NK-92 treated with Interleukin-12 subunit alpha and Interleukin-12 subunit beta, amount 100 ng/mL, for 24 hours (cell line): ENCODE data around the gene BRWD1.

ENCODE experiments used
- DNase-seq: peaks from one replicate; lab custom pipeline; 2025; lab: John Stamatoyannopoulos, UW

BRWD1 gene

DNA sequence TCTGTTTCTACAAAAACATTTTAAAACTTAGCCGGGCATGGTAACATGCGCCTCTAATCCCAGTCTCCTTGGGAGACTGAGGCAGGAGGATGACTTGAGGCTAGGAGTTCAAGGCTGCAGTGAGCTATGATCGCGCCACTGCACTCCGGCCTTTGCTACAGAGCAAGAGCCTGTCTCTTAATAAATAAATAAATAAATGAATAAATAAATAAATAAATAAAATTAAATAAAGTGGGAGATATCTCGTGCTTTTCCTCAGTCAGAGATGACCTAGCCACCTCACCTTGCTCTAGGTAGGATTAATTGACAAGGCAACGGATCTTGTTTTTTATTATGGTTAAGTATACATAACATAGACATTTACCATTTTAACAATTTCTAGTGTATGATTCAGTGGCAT lies 14.3 kb upstream of the BRWD1 start:
- DNase-seq: no peak

DNA sequence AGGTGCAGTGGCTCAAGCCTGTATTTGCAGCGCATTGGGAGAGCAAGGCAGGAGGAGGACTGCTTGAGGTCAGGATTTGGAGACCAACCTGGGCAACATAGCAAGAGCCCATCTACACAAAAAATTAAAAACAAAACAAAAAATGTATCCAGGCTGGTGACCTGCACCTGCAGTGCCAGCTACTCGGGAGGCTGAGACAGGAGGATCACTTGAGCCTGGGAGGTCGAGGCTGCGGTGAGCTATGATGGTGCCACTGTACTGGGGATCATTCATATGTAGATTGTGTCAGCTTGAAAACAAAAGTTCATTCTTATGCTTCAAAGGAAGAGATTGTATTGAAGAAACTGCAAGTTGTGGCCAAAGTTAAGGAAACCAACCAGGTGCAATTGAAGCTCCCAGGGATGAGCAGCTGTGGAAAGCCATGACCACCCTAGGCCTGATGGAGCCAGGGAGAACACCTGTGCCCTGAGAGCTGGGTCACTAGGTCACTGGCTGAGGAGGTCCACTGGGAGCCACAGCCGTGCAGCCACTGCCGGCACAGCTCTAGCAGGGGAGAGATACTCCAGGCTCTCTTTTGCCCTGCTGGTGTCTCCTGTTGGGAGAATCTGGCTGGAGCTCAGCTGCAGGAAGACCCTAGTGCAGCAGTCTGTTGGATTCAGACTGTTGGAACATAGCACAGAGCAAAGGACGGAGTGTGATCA lies 13.3 kb upstream of the BRWD1 start:
- DNase-seq: no peak

DNA sequence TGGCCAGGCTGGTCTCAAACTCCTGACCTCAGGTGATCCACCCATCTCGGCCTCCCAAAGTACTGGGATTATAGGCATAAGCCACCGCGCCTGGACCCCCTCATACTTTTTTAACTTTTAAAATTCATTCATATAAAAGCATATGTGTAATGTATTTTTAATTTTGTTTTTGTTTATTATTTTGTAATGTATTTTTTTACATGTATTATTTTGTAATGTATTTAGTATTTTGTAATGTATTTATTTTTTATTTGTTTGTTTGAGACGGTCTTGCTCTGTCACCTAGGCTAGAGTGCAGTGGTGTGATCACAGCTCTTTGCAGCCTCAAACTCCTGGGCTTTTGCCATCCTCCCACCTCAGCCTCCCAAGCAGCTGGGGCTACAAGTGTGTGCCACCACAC lies 12.0 kb upstream of the BRWD1 start:
- no peak for DNase-seq

DNA sequence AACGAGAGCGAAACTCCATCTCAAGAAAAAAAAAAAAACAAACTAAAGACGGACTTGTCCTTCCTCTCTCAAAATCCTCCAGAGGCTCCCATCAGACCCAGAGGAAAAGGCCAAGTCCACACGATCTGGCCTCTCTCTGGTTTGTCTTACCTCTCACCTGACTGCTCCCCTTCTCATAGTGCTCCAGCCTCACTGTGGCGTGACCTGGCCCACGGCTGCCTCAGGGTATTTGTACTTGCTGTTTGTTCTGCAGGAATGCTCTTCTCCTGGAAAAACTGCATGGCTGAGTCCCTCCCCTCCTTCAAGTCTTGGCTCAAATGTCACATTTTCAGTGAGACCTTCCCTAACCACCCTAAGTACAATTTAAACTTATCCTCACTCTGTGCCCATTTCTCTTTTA lies 8.0 kb upstream of the BRWD1 start:
- no peak for DNase-seq

DNA sequence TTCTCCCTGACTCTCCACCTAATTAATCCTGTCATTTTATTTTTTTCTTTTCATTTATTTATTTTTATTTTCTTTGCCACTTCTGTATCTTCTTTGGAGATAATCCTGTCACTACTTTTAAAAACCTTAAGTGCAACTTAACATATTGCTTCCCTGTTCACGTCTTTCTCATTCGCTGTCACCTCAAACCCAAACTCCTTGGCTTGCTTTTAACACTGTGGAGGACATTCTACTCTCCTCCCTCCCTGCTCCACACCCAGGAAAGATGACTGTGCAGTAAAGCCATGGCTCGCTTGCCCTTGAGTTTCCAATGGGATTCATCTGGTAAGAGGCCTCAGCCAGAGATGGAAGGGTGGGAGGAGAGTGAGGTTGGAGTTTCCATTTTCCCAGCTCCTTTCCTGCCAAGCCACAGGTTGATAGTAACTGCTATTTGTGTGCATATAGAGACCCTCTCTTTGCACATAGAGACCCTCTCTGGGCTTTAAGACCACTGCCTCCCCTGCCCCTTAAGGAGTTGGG lies 6.4 kb upstream of the BRWD1 start:
- no peak for DNase-seq

DNA sequence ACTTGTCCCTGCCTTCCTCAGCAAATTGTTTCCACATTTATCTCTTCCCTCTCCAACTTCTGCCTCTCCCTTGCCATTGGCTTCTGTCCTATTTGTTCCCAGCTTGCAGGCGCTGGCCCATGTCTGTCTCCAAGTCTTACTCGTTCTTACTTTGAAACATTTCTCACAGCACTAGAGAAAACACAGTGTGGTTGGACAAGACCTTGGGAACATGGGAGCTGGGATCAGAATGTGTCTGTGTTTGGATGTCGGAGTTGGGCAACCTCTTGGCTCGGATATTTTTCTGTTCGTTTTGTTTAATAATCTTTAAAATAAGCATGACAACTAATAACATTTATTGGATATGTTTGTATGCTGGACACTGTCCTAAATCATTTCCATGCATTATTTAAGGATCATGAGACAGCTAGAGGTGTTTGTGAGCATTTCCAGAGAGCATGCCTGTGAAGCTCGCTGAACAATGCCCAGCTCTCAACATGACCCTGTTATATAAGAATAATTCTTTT lies 5.9 kb upstream of the BRWD1 start:
- no peak for DNase-seq

DNA sequence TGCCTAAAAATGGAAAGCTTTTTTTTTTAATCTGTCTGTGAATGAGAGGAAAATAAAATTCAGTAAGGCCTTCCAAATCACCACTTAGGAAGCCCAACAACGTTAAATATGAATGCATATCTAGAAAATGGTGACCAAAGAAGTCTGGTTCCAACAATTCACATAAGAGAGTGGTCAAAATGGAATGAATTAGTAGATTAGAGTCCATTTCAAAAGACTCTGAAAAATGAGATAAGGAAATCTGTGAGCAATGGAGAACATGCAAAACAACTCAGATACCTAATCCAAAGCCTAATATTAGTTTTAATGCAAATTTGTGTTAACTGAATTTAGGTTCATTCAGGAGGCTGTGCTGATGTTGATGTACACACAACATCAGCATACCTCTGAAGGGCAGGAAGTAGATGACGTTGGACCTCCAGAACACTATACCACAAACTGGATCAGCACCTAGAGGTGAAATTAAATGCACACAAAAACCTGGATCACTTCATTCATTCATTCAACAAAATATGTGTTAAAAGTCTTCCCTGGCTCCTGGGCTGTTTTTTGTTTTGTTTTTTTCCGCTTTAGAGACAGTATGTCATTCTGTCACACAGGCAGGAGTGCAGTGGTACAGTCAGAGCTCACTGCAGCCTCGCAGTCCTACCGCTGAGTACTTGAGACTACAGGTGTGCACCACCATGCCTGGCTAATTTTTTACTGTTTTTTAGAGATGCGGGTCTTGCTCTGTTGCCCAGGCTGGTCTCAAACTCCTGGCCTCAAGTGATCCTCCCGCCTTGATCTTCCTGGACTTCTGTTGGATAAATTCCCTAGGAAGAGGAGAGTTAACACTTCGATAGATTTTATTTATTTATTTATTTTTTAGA lies 4.9 kb upstream of the BRWD1 start:
- no peak for DNase-seq

DNA sequence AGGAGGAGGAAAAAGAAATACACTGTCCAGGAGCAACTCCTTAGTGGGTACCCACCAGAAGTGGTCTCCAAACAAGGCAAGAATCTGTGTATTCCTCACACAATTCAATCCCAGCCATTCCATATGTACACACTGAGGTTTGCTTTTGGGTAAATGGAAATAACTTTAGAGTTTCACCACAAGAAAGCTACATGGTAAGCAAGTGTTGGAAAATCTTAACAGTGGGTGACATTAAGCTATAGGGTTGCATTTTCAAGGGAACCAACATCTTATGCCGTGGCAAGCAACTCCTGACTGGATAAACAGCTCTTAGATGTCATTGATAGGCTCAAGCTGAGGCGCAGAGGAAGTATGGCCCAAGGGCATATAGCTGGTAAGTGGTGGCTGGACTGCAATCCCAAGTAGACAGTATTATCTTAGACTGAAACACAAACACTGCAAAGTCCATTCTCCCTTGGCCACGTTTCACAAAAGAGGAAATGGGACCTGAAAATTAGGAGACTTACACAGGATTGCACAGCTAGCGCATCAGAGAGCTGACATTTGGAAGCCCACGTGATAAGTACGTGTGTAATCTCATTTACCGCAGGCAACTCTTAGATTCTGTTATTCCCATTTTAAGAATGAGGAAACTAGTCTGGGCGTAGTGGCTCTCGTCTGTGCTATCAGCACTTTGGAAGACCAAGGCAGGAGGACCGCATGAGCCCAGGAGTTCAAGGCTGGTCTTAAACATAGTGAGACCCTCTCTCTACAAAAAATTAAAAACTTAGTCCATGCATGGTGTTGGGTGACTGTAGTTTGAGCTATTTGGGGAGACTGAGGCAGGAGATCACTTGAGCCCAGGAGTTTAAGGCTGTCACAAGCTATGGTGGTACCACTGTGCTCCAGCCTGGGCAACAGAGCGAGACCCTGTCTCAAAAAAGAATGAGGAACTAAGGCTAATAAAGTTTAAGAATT lies 4.0 kb upstream of the BRWD1 start:
- DNase-seq: no peak

DNA sequence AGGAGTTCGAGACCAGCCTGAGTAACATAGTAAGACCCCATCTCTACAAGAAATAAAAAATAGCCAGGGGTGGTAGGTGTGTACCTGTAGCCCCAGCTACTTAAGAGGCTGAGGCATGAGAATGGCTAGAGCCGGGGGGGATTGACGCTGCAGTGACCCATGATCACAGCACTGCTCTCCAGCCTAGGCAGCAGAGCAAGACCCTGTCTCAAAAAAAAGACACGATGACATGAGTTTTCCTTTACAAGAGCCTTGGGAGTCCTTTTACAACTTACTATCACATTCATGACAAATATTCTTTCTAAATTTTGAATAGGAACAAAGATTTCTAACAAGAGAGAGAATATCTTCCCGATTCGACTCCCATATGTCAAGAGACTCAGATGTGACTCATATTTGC lies 3.3 kb upstream of the BRWD1 start:
- no peak for DNase-seq

DNA sequence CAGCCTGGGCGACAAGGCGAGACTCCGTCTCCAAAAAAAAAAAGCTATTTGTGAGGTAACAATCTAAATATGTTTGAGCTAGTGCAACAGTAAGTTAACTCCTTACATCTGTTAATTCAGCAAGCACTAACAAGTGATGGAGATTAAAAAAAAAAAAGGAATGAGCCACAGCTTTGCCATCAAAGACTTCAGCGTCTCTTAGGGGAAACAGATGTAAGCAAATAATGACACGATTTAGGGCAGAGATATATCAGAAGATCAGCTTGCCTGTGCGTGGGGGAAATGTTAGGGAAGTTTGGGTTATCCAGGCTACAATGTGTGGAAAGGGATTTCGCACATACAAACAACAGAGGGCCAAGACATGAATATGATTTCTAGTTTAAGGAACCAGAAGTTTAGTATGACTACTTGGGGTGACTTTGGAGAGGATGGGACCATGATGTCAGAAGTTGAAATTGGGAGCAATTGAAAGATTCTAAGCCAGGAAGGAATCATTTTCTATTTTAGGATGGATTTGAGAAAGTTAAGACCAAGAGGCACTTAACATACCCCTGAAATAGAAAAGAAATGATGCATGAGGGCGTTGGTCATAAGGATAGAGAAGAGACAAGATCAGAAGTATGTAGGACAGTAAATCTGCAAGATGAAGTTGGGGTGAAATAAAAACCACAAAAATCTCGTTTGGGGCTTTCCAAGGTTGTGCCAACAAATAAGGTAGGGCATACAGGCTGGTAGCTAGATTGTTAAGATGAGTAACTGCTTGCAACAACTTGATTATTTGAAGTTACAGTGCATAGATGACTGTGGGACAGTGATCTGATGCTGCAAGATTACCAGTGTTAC lies 2.4 kb upstream of the BRWD1 start:
- DNase-seq: no peak

DNA sequence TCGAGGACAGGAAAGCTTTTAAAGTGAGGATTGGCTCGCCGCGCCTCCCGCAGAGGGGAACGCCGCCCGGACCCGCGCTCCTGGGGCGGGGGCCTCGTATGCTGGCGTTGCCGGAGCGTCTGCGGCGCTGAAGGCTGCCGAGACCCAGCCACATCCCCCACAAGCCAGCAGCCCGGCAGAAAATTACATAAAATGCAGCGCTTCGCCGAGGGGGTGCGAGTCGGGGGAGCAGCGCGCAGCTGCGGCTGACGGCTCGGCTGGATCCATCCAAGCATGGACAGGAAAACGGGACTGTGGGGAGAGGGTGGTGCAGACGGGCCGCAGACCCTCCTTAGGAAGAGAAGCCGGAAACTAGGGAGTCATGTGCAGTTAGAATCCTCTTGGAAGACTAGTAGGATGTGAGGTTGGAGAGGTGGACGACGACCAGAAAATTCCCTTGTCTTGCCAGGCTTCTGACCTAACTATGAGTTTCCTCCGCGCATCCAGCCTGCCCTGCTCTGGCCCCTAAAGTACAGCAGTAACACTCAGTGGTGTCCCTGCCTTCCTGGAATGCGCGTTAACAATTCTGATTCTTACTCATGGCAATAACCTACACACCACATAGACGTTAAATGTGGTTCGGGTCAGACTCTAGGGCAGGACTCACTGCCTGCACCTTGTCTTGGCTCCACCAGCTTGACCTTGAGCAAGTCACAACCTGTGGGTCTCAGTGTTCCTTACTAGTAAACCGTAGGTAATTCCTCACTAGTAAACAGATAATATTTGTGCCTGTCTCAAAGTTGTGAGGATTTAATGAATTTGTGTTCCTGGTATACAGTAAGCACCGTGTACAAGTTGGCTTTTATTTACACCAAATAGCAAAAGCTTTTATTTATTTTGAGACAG lies 953 bp upstream of the BRWD1 start:
- DNase-seq: peak; percentile 55

DNA sequence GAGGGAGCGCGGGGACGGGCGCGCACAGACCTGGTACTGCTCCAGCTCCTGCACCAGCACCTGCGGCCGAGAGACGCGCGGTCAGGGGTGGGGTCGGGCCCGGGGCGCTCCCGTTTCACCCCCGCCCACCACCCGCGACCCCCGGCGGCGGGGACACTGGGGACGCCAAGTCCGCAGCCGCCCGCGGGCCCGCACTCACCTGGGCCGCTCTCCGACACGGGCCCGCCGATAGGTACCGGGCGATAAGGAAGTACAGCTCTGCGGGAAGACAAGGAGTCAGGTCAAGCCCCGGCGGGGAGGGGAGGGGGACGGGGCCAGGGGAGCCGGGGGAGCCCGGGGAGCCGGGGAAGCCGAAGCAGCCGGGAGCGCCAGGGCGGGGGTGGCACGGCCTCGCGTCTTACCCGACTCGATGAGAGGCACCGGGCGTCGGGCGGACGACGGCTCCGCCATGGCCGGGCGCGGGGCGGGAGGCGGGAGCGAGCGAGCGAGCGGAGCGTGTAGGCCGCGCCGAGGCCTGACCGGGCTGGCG lies 326 bp downstream of the BRWD1 start:
- DNase-seq: peak; percentile 31

DNA sequence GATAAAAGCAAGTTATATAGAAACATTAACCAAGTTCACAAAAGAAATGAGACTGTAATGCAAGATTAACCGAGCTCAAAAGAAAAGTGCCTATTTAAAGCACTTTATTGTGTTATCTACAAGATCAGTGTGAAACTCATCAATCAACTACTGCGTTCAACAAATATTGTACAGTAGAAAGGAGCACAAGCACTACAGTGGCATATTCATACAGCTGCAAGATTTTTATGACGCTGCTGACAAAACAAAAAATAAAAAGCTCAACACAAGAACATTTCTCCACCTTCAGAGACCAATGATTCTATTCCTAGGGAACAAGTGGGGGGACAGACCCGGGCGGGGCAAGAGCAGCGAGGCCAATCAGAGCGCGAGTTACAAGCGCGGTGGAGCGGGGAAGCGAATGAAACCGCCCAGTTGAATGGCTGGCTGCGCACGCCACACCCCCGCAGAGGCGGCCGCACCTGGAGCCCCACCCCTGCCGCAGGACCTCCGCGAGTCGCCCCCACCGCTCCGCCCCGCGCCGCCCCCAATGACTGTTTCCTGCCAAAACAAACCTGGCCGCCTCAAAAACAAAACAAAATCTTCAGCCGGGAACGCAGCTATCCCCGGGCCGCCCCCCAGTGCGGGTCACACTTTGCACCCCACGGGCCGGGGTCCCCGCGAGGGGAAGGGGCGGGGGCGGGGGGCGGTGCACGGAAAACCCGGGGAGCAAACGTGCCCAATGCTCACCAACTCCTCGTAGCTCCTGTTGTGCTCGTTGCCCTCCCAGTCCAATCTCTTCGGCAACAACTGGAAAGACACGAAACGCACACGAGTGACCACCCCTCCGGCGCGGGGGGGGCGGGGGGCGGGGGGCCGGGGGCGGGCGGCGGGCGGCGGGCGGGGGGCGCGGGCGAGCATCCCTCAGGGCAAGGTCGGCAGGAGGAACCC lies 1.1 kb downstream of the BRWD1 start:
- DNase-seq: peak; percentile 93

DNA sequence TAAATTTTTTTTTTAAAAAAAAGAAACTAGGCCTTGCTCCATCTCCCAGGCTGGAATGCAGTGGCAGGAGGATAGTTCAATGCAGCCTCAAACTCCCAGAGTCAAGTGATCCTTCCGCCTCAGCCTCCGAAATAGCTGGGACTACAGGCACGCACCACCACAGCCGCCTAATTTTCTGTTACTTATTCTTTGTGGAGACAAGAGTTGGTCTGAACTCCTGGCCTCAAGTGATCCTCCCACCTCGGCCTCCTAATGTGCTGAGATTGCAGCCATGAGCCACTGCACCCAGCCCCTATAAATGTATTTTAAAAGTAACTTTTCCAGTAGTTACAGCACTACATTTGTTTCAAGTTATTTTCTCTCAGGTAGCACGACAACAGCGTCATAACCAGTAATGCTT lies 2.3 kb downstream of the BRWD1 start:
- DNase-seq: no peak

DNA sequence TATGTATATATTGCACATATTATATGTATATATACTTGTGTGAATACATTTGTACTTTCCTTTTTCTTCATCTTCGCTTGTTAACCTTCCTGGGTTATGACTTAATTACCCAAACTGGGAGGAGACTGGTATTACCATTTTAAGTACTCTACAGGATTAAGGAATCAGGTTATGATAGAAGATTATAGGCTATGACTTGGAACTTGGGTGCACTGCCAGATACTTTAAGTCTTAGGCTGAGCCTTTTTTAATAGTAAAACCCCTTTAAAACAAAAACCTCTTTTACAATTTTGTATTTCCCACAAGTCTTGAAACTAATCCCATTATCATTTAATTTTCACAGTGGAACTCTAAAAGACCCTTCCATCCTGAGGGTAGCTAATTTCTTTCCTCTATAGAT lies 6.0 kb downstream of the BRWD1 start:
- no peak for DNase-seq

DNA sequence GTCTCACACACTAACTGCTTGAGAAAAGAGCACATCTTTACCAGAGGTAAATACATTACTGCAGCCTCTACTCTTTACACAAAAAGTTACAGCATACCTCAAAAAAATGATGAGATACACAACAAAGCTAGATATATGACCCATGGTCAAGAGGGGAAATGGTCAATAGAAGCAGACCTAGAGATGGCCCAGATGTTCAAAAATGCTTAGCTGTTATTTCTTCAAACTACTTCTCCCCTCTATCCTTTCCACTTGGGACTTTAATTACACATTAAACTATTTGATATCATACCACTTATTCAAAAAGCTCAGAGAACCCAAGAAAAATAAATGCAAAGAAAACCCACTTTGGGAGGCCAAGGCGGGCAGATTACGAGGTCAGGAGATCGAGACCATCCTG lies 12.8 kb downstream of the BRWD1 start:
- DNase-seq: no peak

DNA sequence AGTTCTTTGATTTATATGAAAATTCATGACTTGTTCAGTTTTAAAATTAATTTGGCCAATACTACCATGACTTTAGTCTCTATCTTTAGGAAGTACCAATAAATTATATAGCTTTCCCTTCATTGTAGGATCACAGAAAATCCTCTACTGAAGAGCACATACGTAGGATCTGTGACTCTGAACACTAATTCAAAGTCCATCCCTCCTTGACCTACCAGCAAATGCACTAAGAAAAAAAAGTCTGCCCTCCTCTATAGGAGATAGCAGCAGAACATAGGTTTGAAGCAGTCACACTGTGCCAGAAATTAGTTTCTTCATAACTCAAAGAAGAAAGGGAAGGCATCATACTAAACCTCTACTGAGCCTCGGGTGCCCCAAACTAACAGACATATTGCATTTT lies 16.5 kb downstream of the BRWD1 start:
- DNase-seq: no peak

DNA sequence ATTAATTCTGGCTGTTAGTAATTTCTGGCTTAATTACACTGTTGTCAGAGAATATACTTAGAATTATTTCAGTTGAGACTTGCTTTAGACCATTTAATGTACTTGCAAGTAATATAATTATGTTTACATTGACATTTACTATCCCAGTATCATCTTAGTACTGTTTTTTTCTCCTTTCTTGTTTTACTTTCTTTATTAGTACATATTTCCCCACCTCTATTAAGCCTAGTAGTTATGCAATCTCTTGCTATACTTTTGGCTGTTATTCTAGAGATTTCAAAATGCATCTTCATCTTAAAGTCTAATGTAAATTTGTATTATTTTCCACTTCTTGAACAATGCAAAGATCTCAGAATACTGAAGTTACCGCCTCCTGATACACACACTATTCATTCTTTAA lies 24.4 kb downstream of the BRWD1 start:
- DNase-seq: no peak

DNA sequence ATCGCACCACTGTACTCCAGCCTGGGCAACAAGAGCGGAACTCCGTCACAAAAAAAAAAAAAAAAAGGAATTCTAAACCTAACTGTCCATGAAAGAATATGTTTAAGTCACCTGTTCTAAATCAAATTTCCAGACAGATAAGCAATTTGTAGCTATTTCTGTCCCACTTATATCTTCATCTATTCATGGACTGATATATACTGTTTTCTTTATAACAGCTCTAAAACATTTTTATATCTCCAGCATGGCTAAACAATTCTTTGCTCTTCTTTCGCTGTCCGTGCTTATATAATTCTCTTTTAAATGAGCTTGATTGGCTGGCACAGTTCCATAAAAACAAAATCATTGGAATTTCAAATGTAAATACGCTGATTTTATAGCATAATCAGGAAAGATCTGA lies 30.5 kb downstream of the BRWD1 start:
- no peak for DNase-seq
